NT2/D1 (cell line): ENCODE measurements around the gene SNX18.

Source experiments
- DNase-seq: peaks from one replicate; pipeline ENCODE4 v3.0.0-alpha.2; 2011; ENCODE audit warnings: low read depth, low spot score
- H3K27me3 ChIP-seq: 2 replicates; pipeline ENCODE4 v1.6.0; 2011; ENCODE audit warnings: mild to moderate bottlenecking; ENCODE audit not compliant: insufficient read length, insufficient read depth
- H3K36me3 ChIP-seq: 2 replicates; pipeline ENCODE4 v1.6.1; 2011; ENCODE audit warnings: mild to moderate bottlenecking, low read length, mixed read lengths; ENCODE audit not compliant: insufficient read depth, insufficient read length
- H3K4me1 ChIP-seq: 2 replicates; pipeline ENCODE4 v1.5.1; 2011; ENCODE audit not compliant: insufficient read depth, insufficient read length
- H3K4me3 ChIP-seq: 2 replicates; pipeline ENCODE4 v1.5.1; 2011; ENCODE audit warnings: low read depth; ENCODE audit not compliant: insufficient read length
- H3K9ac ChIP-seq: 2 replicates; pipeline ENCODE4 v1.6.0; 2011; ENCODE audit warnings: low read depth; ENCODE audit not compliant: insufficient read length
- H3K9me3 ChIP-seq: 2 replicates; pipeline ENCODE4 v1.5.1; 2011; ENCODE audit warnings: mild to moderate bottlenecking, low read length; ENCODE audit not compliant: insufficient read depth
- SUZ12 ChIP-seq: IDR thresholded peaks from 2 replicates; pipeline ENCODE4 v1.6.1; 2011; ENCODE audit not compliant: insufficient read length, insufficient read depth; ENCODE audit errors: extremely low read depth
- YY1 ChIP-seq: IDR thresholded peaks from 2 replicates; pipeline ENCODE4 v1.6.1; 2011; ENCODE audit not compliant: insufficient read length, insufficient read depth
- ZNF274 ChIP-seq: IDR thresholded peaks from 2 replicates; pipeline ENCODE4 v1.6.1; 2011; ENCODE audit warnings: mild to moderate bottlenecking, low read depth, low read length

The SNX18 gene

GRCh38 chr5:54581831-54582548 lies 64.4 kb downstream of the SNX18 start:
- no peaks in the 10 kb centered on the region for H3K4me1 ChIP-seq
- no peak overlapping the region for H3K9ac ChIP-seq
- no peaks in the 10 kb centered on the region for H3K36me3 ChIP-seq
- no peak for TF ChIP-seq SUZ12
- no peak for TF ChIP-seq ZNF274
- TF ChIP-seq YY1 = no peak
- H3K9me3 ChIP-seq = no peaks in the 10 kb centered on the region
- DNase-seq = no peak
- no peaks in the 10 kb centered on the region for H3K27me3 ChIP-seq
- no peak overlapping the region for H3K4me3 ChIP-seq

- no peak for TF ChIP-seq ZNF274
- TF ChIP-seq SUZ12 = no peak
- TF ChIP-seq YY1 = no peak
- no peaks in the 10 kb centered on the region for H3K36me3 ChIP-seq
- H3K9me3 ChIP-seq = no peaks in the 10 kb centered on the region
- H3K27me3 ChIP-seq = no peaks in the 10 kb centered on the region
- peaks cover under 1% of the 10 kb centered on the region for H3K4me1 ChIP-seq
- no peak for DNase-seq
- H3K9ac ChIP-seq = no peak overlapping the region
- H3K4me3 ChIP-seq = no peak overlapping the region
Measured at GRCh38 chr5:54586336-54586735, 68.8 kb downstream of the SNX18 start.

- no peak overlapping the region for H3K4me3 ChIP-seq
- no peak for DNase-seq
- H3K4me1 ChIP-seq = peaks cover 1% of the 10 kb centered on the region
- H3K27me3 ChIP-seq = no peaks in the 10 kb centered on the region
- H3K36me3 ChIP-seq = no peaks in the 10 kb centered on the region
- H3K9ac ChIP-seq = no peak overlapping the region
- H3K9me3 ChIP-seq = no peaks in the 10 kb centered on the region
- TF ChIP-seq ZNF274 (no peak), SUZ12 (no peak)
Measured at GRCh38 chr5:54589786-54590185, 72.2 kb downstream of the SNX18 start.

GRCh38 chr5:54590824-54591223 lies 73.3 kb downstream of the SNX18 start:
- Histone ChIP-seq H3K36me3 (no peaks in the 10 kb centered on the region), H3K27me3 (no peaks in the 10 kb centered on the region), H3K9me3 (no peaks in the 10 kb centered on the region), H3K4me1 (peaks cover 1% of the 10 kb centered on the region), H3K4me3 (no peak overlapping the region), H3K9ac (no peak overlapping the region)
- no peak for TF ChIP-seq YY1
- no peak for TF ChIP-seq ZNF274
- no peak for TF ChIP-seq SUZ12
- DNase-seq = no peak

GRCh38 chr5:54593779-54594178 lies 76.2 kb downstream of the SNX18 start:
- no peaks in the 10 kb centered on the region for H3K27me3 ChIP-seq
- DNase-seq = no peak
- peaks cover 1% of the 10 kb centered on the region for H3K4me1 ChIP-seq
- no peak overlapping the region for H3K9ac ChIP-seq
- no peak overlapping the region for H3K4me3 ChIP-seq
- H3K36me3 ChIP-seq = no peaks in the 10 kb centered on the region
- TF ChIP-seq YY1 = no peak
- TF ChIP-seq SUZ12 = no peak
- no peak for TF ChIP-seq ZNF274
- no peaks in the 10 kb centered on the region for H3K9me3 ChIP-seq

- TF ChIP-seq ZNF274 = no peak
- no peak for TF ChIP-seq SUZ12
- Histone ChIP-seq H3K27me3 (no peaks in the 10 kb centered on the region), H3K4me1 (peaks cover 1% of the 10 kb centered on the region), H3K9me3 (no peaks in the 10 kb centered on the region), H3K4me3 (no peak overlapping the region), H3K9ac (no peak overlapping the region), H3K36me3 (no peaks in the 10 kb centered on the region)
- DNase-seq = no peak
Measured at GRCh38 chr5:54594181-54594580, 76.6 kb downstream of the SNX18 start.

GRCh38 chr5:54595721-54596120 lies 78.2 kb downstream of the SNX18 start:
- Histone ChIP-seq H3K4me3 (no peak overlapping the region), H3K4me1 (peaks cover 1% of the 10 kb centered on the region), H3K9me3 (no peaks in the 10 kb centered on the region), H3K9ac (no peak overlapping the region), H3K36me3 (no peaks in the 10 kb centered on the region), H3K27me3 (no peaks in the 10 kb centered on the region)
- no peak for DNase-seq
- TF ChIP-seq SUZ12 = no peak
- TF ChIP-seq YY1 = no peak
- TF ChIP-seq ZNF274 = no peak
